Stimulated activated CD8-positive, alpha-beta memory T cell treated with anti-CD3 and anti-CD28 coated beads, Interleukin-7, amount 100 ng/mL, for 48 hours (primary cell): ENCODE data around the gene VCY.
"Not testable (repeated sequence)": the region's sequence is repeated elsewhere in the genome, so short reads cannot be mapped to it uniquely, and the experiment has no call there.

Experiments used
- DNase-seq, 2 donors: peaks; one replicate each; pipeline ENCODE4 v3.0.0-alpha.2; 2020; ENCODE audit warnings: low read depth in 1 of 2; ENCODE audit errors: extremely low read depth in 1 of 2

VCY gene

GRCh38 chrY:13986373-13986772 is at the start of gene VCY:
Gene VCY, minus strand, starts transcription at chrY:13986473. Its CDS starts 33 bp downstream, at chrY:13986440.
- not testable (repeated sequence) for DNase-seq

- not testable (repeated sequence) for DNase-seq
Measured at GRCh38 chrY:14030395-14030794, 44.1 kb upstream of the VCY start.

GRCh38 chrY:14011916-14012315 is 25.6 kb upstream of the VCY start:
- DNase-seq: not testable (repeated sequence)

- not testable (repeated sequence) for DNase-seq
Measured at GRCh38 chrY:13942406-13942805, 43.9 kb downstream of the VCY start.
